ENCODE data around the gene TASOR2.

TASOR2 gene

DNA sequence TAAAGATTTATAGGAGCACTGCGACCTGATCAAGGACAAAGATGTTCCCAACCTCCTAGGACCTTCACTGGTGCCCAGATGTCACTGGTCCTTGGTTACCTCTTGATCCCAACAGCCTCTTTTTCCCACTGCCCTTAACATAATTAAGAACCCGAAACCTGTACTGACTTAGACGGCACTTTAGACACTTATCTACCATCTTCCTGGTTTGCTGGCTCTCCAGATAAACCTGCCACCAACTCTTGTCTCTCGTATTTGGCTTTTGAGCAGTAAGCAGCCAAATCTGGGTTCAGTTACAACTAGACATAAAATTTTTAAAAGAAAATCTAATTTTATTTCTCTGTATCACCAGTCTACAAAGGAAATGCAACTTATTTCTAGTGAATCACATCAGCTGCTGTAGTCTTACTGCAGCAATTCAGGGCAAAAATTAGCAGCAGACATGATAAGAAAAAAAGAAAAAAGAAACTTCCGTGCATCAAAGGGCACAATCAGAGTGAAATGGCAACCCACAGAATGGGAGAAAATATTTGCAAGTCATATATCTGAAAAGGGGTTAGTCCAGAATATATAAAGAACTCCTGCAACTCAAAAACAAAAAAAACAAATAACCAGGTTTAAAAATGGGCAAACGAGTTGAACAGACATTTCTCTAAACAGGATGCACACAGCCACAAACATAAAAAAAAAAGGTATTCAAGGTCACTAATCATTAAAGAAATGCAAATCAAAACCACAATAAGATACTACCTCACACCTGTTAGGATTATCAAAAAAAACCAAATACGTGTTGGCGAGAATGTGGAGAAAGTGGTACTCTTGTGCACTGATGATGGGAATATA lies 27.7 kb upstream of the TASOR2 start:
- no peak for DNase-seq (ENCODE audit: low read depth, low spot score)

DNA sequence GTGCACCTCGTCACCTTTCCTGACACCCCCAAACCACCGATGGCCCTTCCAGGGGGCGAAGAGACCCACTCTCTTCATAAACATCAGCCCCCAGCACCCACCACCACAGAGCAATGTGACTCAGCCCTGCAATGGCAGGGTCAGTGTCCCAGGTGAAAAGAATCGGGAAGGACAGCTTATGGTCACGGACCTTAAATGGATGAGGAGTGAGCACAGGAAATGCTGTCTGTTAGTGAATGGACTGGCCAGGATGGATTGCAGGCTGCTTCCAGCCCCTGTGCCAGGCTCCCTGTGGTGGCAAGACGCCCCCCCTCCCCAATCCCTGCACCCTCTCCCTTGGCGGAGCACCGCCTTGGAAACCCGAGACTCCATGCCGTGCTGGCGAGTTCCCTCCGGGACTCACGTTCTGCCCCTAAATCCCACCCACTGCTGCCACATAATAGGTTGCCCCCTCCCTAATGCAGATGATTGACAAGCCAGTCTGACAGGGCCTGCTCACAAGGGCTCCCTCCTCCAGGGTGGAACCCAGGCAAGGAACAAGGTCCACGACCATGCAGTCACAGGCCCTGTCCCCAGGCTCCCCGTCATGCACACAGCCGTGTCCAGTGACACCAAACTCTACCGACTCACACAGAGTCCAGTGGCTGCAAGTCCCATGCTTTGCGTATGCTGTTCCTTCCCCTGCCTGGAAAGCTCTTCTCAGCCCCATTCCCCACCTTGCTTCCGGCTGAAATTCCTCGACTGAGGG lies 25.6 kb upstream of the TASOR2 start:
- DNase-seq (ENCODE audit: low read depth, low spot score) = no peak

DNA sequence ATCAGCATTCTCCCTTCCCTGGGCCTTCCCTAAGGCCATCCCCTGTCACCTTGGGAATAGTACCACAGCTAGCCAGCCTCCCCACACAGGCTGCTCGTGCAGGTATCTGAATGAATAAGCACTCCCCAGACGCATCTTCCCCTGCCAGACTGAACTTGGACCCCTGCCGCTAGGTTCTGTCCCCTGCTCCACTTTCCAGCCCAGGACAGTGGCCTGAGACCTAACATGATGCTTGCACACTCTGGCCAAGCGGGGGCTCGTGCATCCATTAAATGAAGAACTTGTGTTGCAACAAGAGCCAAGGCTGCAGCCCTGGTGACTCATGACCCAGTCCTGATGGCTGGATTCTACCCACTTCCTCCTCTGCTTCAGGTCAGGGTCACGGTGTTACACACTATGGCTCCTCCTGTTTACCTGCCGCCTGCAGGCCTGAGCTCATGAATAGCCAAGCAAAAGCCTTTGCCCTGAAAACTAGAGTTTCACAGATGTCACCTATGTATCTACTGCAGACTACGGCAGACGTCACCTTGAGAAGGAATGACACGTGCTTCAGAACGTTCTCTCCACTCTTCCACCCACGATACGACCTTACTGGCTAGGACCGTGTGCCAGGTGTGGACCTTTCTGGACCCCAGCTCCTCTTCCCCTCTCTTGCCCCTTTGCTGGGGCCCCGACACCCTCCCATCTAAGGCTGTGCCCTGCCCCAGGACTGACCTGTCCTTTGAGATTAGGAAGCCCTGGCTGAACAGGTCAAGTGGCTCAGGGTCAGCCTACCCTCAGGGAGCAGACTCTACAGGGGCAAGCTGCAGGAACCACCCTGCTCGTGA lies 24.7 kb upstream of the TASOR2 start:
- DNase-seq (ENCODE audit: low read depth, low spot score) = no peak

DNA sequence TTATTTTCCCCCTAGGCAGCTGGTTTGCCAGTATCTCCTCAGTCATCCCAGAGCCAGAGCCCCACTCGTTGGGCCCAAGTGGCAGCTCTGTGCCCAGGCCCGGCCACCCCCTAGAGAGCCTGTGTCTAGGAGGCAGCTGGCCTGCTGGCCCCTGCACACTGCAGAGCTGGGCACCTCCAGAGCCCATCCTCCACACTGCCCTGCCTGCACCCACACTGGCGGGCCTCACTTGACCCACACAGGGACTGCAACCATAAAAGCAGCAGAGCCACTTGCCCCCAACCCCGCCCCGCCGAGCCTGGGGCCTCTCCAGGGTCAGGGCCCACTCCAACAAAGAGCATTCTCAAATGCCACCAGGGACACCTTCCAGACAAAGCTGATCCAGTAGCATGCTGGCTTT lies 23.6 kb upstream of the TASOR2 start:
- DNase-seq (ENCODE audit: low read depth, low spot score) = no peak

DNA sequence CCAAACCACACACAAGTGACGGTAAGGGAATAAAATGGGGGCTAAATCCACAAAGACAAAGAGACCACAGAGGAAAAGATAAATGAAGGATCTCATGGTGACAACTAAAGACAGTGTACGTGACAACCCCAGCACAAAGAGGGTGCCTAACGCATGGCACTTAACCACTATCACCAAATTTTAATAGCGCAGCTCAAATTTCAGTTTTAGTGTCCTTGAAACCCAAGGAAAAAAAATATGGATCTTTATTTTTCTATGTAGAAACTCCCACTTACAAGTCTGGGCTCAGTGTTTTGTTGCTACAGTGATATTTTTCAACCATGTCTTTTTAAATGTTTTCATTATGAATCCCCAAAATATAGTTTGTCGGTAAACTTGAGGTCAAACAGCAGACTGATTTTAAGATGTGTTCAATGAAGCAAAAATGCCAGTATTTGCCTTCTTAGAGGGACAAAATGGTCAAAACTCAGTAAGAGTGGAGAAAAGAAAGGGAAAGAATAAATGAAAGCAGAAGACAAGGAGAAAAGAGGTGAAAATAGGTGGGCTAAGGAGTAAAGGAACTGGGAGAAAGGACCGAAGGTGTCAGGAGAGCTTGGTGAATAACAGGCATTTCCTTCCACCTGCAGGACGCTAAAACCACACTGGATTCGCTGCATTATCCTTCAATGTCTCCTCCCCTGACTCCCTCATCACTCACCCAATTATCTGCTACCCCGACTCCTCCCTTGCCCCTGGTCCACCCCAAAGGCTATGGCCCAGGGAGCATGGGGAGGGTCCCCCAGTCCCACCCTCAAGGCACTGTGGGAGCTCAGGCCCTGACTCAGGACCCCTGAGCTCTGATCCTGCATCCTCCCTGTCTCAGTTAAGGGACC lies 21.7 kb upstream of the TASOR2 start:
- no peak for DNase-seq (ENCODE audit: low read depth, low spot score)

DNA sequence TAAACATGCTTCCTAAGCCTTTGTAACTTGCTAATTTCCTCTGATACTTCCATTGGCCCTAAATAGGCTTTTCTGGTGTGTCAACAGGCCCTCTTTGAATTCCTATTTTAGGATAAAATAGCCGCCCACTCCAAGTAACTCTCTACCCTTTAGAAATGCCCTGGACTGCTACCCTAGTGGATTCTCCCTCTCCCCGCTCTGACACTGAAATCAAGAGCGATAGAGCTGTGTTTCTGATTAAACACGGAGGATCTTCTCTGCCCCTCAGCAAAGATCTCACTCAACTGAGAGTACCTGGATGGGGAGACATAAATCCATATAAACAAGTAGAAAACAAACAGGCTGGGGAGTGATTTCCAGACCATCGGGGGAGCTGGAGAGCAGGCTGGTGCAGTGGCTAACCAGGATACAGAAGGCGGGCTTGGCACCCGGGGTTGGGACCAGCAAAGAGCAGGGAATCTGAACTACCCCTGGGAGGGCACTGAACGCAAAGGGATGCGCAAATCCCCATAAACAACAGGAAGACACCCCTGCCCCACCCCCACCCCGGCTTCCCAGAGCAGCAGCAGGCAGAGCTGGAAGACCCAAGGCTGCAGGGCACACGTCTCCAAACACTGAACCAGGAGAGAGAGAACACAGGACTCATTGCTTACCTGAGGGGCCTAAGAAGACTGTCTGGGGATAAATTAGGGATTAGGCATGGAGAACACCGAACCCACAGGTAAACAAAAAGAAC lies 20.8 kb upstream of the TASOR2 start:
- no peak for DNase-seq (ENCODE audit: low read depth, low spot score)

DNA sequence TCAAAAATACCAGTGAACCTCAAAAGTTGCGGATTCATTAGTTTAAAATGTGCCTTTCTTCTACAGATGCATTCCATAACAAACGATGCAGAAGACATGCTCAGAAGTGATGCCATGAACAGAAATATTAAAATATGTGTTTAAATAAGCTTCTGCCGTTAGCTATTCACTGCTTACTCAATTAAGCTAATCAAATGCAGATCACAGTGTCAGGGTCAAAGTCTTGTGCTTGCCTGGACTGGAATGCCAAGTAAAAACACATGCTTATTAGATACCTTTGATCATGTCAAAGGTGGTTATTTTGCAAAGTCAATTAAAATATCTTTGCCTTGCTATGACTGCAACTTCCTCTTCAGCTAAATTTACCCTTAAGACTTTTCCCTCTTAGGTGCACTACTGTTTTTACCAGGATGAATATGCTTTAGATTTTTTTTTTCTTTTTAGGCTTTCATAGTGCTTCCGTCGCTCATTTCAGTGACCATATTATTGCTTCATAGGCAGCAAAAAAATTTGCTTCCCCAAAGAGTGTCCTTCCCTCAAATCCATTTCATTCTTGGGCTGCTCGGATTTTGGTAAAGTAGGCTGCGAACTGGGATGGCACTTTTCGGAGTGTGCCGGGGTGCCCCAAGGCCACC lies 19.1 kb upstream of the TASOR2 start:
- DNase-seq (ENCODE audit: low read depth, low spot score) = no peak

DNA sequence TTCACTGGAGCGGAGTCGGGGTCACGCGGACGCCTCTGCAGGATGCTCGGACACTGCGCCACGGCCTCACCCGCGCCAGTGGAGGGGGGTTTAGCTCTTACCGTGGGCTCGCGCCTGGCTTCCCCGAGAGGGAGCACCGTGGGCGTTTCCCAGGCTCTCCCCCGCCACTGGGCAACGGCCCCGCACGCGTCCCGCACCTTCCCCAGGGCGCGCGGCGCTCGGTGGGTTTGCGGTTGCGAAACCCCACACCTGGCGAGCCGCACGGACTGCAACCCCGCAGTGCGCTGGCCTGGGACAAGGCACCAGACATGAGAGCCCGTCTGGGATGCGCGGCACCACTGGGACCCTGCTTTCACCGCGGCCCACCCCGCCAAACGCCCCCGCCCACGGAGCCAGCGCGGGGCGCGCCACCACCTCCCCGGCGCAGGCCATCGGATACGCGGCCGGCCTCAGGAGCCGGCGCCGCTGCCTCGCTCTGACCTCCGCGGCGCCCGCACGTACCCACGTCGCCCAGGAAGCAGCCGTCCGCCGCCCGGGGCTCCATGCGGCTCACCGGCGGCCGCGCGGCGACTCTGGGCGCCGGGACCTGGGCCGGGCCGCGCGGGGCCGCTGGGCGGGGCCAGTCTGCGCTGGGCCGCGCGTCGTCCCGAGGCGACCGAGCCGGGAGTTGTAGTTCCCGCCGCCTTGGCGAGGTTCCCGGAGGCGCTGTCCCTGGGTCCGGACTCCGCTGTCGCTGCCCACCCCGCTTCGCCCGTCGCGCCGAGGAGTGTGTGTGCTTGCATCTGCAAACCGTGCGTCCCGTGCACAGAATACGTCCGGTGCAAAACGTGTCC lies 18.4 kb upstream of the TASOR2 start, which contains the start of gene ASB13:
TSS of gene ASB13 (minus strand) at position 588 of the 833 bp plus-strand sequence. CDS start at position 544, 44 bp downstream.
- no peak for DNase-seq (ENCODE audit: low read depth, low spot score)

DNA sequence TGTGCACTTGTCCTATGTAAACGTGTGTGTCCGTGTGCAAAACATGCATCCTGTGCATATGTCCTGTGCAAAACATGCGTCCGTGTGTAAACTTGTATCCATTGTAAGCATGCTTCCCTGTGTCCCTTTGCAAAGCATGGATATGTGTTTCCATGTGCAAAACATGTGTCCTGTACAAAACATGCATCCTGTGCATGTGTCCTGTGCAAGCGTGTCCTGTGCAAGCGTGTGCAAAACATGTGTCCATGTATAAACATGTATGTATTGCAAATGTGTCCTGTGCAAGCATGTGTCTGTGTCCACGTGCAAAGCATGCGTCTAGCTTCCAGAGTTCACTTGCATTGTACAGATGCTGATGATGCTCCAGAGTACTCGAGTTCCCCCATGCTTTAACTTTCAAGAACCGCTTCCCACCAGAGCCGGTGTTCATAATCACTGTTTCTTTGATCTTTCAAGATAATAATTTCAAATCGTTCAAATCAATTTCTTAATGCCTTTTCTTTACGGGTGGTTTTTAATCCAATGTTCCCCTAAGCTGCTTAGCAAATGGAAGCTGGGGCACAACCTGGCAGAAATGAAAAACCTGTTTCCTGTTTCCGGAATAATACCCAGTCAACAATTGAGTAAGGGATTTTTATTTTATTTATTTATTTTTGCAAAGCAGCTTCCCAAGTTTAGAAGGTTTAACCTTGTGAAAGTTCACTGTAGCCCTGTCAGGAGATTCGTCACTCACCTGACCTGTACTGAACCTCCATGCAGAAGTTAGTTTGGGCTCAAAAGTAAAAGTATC lies 17.6 kb upstream of the TASOR2 start:
- no peak for DNase-seq (ENCODE audit: low read depth, low spot score)

DNA sequence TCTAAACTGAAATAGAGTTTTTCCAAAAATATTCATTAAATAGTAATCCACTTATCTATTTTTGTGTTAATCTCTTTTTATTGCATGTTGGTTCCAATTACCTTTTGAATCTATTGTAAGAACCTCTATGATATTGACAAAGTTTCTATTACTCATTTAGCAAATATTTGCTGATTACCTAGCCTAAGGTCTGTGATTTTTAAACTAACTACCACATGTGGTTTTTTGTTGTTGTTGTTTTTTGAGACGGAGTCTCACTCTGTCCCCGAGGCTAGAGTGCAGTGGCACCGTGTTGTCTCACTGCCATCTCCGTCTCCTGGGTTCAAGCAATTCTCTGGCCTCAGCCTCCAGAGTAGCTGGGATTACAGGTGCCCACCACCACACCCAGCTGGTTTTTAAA lies 16.2 kb upstream of the TASOR2 start:
- no peak for DNase-seq (ENCODE audit: low read depth, low spot score)

DNA sequence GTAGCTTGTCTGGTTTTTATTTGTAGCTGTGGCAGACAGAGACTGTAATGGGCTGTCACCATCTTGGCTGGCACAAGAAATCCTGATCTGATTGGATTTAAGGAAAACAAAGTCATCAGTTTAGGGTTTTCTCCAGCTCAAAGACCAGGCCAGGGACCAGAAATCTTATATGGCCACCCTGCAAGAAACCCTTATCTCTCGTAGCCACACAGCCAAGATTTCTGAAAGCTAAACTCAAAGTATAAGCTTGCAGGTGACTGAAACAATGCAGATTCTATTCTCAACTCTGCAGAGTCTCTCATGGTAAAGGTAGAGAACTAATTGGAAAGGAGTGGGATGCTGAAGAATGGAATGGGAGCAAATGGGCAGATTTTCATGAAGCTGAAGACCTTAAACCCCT lies 15.0 kb upstream of the TASOR2 start:
- DNase-seq (ENCODE audit: low read depth, low spot score) = no peak

DNA sequence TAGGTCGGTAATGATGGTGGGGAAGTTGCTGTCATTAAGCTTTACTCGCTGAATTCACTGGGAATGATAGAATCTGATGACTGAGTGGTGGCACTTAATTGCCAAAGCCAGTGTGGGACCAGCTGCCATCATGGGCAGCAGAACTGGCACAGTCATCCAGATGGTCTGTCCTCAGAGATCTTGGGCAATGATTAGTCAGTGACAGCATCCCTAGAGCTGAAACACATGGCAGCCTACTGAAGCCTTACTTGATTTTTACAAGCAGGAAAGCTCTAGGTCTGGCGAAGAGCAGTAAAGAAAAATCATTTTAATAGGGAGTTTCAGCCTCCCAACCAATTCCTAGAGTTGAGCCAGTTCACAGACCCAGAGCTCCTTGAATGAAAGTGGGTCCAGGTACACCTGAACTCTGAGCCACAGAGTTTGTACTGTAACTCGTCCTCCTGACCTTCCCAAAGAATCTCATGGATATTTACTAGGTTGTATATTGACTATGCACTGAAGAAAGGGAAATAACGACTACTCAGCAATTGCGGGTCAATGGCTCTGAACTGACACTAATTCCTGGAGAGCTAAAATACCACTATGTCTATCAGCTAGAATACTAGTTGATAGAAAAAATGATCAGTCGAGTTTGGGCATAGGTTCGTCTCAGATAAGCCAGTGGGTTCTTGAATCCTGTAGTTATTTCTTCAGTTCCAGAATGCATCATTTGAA lies 13.8 kb upstream of the TASOR2 start:
- DNase-seq (ENCODE audit: low read depth, low spot score) = no peak

DNA sequence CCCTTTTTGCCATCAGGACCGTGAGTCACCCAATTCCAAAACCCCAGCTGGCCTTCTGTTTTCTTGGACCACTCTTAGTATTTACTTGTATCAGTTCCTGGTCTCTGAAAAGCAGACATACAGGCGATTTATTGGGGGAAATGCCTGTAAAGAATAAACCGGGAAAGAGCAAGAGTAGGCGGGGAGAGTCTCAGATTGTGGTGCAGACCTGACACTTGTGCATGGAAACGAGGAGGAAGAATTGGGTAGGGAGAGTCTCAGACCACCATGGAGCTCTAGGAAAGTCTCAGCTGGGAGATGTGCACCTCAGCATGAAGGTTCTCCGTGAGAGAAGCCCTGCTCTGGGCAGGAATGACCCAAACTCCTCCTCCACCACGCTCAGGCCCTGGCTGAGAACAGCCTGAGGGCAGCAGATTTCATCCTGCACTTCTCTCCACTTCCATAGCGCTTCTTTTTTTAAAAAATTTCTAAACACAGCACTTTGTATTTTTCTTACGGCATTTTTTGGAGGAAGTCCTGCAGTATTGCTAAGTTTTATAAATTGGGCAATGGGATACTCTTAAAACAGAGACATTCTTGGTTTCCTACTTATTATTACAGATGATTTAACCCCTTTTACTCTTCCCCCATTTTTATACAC lies 6.1 kb upstream of the TASOR2 start:
- DNase-seq (ENCODE audit: low read depth, low spot score) = no peak

DNA sequence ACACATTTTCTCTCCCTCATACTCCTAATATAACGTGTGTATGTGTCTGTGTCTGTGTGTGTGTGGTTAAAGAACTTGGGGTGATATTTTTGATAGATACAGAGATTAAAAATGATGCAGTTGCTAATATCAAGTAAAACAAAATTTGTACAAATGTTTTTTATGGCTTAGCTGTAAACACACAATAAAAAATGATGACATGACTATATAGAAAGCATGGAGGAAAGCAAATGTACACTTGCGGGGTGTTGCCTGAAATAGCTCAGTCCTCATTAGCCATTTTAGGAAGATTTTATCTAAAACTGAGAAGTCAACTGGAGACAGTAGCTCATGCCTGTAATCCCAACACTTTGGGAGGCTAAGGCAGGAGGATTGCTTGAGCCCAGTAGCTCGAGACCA lies 5.6 kb upstream of the TASOR2 start:
- DNase-seq (ENCODE audit: low read depth, low spot score) = no peak

DNA sequence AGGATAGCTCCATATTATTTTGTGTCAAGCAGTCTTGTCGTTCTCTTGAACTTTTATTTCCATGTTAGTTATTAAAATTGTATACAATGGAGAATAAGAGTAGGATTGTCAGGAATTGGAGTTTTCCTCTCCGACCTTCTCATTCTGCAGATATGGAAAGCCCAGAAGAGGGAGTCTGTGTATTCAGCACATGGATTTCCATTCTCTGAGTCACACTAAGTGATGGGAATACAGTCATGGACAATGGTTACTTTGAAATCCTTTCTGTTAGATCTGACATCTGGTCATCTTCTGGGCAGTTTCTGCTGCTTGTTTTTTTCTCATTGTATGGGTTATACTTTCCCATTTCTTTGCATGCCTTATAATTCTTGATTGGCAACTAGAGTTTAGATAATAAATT lies 5.0 kb upstream of the TASOR2 start:
- DNase-seq (ENCODE audit: low read depth, low spot score) = no peak

DNA sequence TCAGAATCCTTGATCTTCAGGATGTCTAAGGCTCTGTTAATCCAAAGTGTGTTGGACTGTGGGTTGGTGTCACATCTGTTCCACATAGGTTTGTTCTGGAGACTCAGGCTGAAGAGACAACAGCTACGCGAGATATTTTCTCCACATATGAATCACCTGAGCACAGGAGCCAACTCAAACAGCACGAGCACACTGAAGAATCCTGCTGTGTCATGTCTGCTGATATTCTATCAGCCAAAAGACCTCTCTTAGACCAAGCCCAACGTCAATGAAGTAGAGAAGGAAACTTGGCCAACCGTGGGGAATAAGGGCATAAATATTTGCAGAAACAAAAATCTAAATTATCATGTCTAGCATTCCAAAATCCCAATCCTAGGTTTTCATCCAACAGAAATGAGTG lies 2.7 kb upstream of the TASOR2 start:
- DNase-seq (ENCODE audit: low read depth, low spot score) = no peak

DNA sequence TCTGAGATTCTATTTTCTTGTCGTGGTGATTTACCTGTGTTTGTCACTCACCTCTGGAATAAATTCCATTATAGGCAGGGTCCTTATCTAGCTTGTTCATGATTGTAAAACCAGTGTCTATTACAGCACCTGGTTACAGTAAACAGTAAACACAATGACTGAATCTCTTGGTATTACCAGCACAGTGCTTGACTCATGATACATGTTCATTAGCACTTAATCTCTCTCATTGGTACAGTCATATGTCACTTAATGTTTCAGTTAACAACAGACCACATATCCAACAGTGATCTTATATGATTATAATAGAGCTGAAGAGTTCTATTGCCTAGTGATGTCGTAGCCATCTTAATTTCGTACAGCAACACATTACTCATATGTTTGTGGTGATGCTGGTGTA lies 1.6 kb upstream of the TASOR2 start:
- no peak for DNase-seq (ENCODE audit: low read depth, low spot score)
